Measurements from ENCODE around the gene SCIN. TPM values are rescaled to one million over a fixed set of nuclear protein-coding genes. Genes with fewer than 3 reads are reported as not detected.

Gene SCIN
- total RNA-seq, 4 donors from 2014 or later = under 0.01 to 6.5 (median 2.4) TPM

DNA sequence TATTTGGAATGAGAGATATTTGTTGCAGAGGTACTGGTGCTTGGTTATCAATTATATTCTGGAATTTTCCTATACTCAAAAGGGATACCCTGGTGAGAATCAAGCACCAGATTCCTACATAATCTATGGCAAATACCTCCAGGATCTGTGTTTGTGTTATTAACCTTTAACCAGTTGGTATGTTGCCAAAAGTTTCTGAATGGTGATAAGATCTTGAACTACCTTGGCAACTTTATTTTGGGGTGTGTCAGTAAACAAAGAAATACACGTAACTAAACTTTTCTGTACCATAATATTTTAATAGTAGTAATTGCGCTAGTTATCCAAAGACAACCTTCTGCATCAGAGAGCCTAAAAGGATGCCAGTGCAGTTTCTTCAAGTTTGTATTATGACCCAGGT, 13.4 kb downstream of the SCIN start:
- no peak for TF ChIP-seq POLR2A (IDR thresholded peaks at IDR 0.05)
- TF ChIP-seq, protein P1, sequence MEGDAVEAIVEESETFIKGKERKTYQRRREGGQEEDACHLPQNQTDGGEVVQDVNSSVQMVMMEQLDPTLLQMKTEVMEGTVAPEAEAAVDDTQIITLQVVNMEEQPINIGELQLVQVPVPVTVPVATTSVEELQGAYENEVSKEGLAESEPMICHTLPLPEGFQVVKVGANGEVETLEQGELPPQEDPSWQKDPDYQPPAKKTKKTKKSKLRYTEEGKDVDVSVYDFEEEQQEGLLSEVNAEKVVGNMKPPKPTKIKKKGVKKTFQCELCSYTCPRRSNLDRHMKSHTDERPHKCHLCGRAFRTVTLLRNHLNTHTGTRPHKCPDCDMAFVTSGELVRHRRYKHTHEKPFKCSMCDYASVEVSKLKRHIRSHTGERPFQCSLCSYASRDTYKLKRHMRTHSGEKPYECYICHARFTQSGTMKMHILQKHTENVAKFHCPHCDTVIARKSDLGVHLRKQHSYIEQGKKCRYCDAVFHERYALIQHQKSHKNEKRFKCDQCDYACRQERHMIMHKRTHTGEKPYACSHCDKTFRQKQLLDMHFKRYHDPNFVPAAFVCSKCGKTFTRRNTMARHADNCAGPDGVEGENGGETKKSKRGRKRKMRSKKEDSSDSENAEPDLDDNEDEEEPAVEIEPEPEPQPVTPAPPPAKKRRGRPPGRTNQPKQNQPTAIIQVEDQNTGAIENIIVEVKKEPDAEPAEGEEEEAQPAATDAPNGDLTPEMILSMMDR (IDR thresholded peaks at IDR 0.05) = no peak
- intact Hi-C loops (cut with DNase I; ENCODE audit: low total_unique reads) = no loop called here
- no peaks in the 10 kb centered on the region for H3K36me3 ChIP-seq
- no peaks in the 10 kb centered on the region for H3K27me3 ChIP-seq
- H3K9me3 ChIP-seq = no peaks in the 10 kb centered on the region
- DNase-seq = no peak
- no peak overlapping the region for H3K27ac ChIP-seq
- no peak overlapping the region for H3K4me3 ChIP-seq
- H3K4me1 ChIP-seq = no peaks in the 10 kb centered on the region

GRCh38 chr7:12584930-12585329, 14.4 kb downstream of the SCIN start:
- TF ChIP-seq POLR2A (IDR thresholded peaks at IDR 0.05) = no peak
- TF ChIP-seq, protein P1 (IDR thresholded peaks at IDR 0.05) = no peak
- intact Hi-C loops (cut with DNase I; ENCODE audit: low total_unique reads) = no loop called here
- H3K4me3 ChIP-seq = no peak overlapping the region
- no peak for DNase-seq
- no peaks in the 10 kb centered on the region for H3K9me3 ChIP-seq
- no peaks in the 10 kb centered on the region for H3K4me1 ChIP-seq
- no peaks in the 10 kb centered on the region for H3K36me3 ChIP-seq
- H3K27ac ChIP-seq = no peak overlapping the region
- H3K27me3 ChIP-seq = no peaks in the 10 kb centered on the region

DNA sequence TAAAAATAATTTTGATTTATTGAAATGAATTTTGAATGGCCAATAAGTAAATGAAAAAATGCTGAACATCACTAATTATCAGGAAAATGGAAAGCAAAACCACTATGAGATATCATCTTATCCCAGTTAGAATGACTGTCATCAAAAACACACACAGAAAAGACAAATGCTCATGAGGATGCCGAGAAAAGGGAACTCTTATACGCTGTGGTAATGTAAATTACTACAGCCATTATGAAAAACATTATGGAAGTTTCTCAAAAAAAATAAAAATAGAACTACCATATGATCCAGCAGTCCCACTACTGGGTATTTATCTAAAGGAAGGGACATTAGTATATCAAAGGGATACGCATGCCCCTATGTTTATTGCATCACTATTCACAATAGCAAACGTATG, 15.8 kb downstream of the SCIN start:
- Histone ChIP-seq H3K9me3 (no peaks in the 10 kb centered on the region), H3K36me3 (no peaks in the 10 kb centered on the region), H3K4me1 (no peaks in the 10 kb centered on the region), H3K4me3 (no peak overlapping the region), H3K27ac (no peak overlapping the region), H3K27me3 (no peaks in the 10 kb centered on the region)
- TF ChIP-seq POLR2A (IDR thresholded peaks at IDR 0.05) = no peak
- TF ChIP-seq, protein P1 (IDR thresholded peaks at IDR 0.05) = no peak
- intact Hi-C loops (cut with DNase I; ENCODE audit: low total_unique reads) = no loop called here
- DNase-seq = no peak

- Histone ChIP-seq H3K36me3 (no peaks in the 10 kb centered on the region), H3K27ac (no peak overlapping the region), H3K27me3 (no peaks in the 10 kb centered on the region), H3K4me1 (no peaks in the 10 kb centered on the region), H3K9me3 (no peaks in the 10 kb centered on the region), H3K4me3 (no peak overlapping the region)
- TF ChIP-seq, protein P1 (IDR thresholded peaks at IDR 0.05) = no peak
- TF ChIP-seq POLR2A (IDR thresholded peaks at IDR 0.05) = no peak
- no peak for DNase-seq
- intact Hi-C loops (cut with DNase I; ENCODE audit: low total_unique reads) = no loop called here
These were observed 17.9 kb downstream of the SCIN start for GRCh38 chr7:12588259-12588904.

GRCh38 chr7:12590559-12590958, 20.0 kb downstream of the SCIN start:
- Histone ChIP-seq H3K9me3 (no peaks in the 10 kb centered on the region), H3K4me3 (no peak overlapping the region), H3K4me1 (no peaks in the 10 kb centered on the region), H3K36me3 (no peaks in the 10 kb centered on the region), H3K27me3 (no peaks in the 10 kb centered on the region), H3K27ac (no peak overlapping the region)
- TF ChIP-seq POLR2A (IDR thresholded peaks at IDR 0.05) = no peak
- TF ChIP-seq, protein P1 (IDR thresholded peaks at IDR 0.05) = no peak
- DNase-seq = no peak
- intact Hi-C loops (cut with DNase I; ENCODE audit: low total_unique reads) = no loop called here
